Upper lobe of left lung (tissue), 6 donors: ENCODE data around the gene PRKCA. TPM values are rescaled to one million over a fixed set of nuclear protein-coding genes. Genes with fewer than 3 reads are reported as not detected.
A peak's percentile ranks its signal among the peaks of the same experiment; 100 is the strongest.

Experiments
- ATAC-seq, 2 donors: fragments of 200-7000 bp; cut with Tn5 transposase; one replicate each; pipeline ENCODE4 v1.9.1; 2022; ENCODE audit warnings: mild to moderate bottlenecking in 2 of 2, moderate library complexity in 2 of 2; ENCODE audit not compliant: low FRiP score in 2 of 2
- DNase-seq, 2 donors: peaks; one replicate each; pipeline ENCODE4 v3.0.0-alpha.2; 2019 to 2020
- H3K27ac ChIP-seq, 4 donors: fragments of 200-600 bp; sonication (generic); one replicate each; pipeline ENCODE4 v1.5.1; 2016 to 2019
- H3K27me3 ChIP-seq, 4 donors: fragments of 200-600 bp; sonication (generic); one replicate each; pipeline ENCODE4 v1.5.1; 2017 to 2019
- H3K36me3 ChIP-seq, 4 donors: fragments of 200-600 bp; sonication (generic); one replicate each; pipeline ENCODE4 v1.5.1; 2016 to 2019
- H3K4me1 ChIP-seq, 4 donors: fragments of 200-600 bp; sonication (generic); one replicate each; pipeline ENCODE4 v1.5.1; 2018 to 2019
- H3K4me3 ChIP-seq, 4 donors: fragments of 200-600 bp; sonication (generic); one replicate each; pipeline ENCODE4 v1.5.1; 2017 to 2019; ENCODE audit warnings: mild to moderate bottlenecking in 2 of 4, moderate library complexity in 1 of 4
- H3K9me3 ChIP-seq, 4 donors: fragments of 200-600 bp; sonication (generic); one replicate each; pipeline ENCODE4 v1.5.1; 2018 to 2019
- CTCF ChIP-seq, 6 experiments: fragments of 450-650 bp in 4 of 6; fragments of 200-600 bp in 2 of 6; sonication (generic) in 2 of 6; IDR thresholded peaks; one replicate each; pipeline ENCODE4 v1.5.1; 2016 to 2019; ENCODE audit warnings: antibody characterized with exemption in 6 of 6
- EP300 ChIP-seq, 4 donors: sonication (generic); formaldehyde crosslinking; IDR thresholded peaks; one replicate each; pipeline ENCODE4 v1.5.1; 2017; ENCODE audit warnings: antibody characterized with exemption in 4 of 4, control low read depth in 2 of 4
- POLR2A ChIP-seq, 4 donors: fragments of 450-650 bp; IDR thresholded peaks; one replicate each; pipeline ENCODE4 v1.5.1; 2016 to 2017; ENCODE audit warnings: antibody characterized with exemption in 4 of 4, mild to moderate bottlenecking in 2 of 4
- POLR2AphosphoS5 ChIP-seq, 2 donors: sonication (generic); formaldehyde crosslinking; IDR thresholded peaks; one replicate each; pipeline ENCODE4 v1.5.1; 2017; ENCODE audit warnings: antibody characterized with exemption in 2 of 2
- WGBS, 2 donors: methylation state at CpG; one replicate each; pipeline ENCODE4 v1.1.5; 2017 to 2018; 5-methylcytosine and 5-hydroxymethylcytosine counted together
- total RNA-seq, 6 donors: library from RNA; depleted of rRNA in 4 of 6; stranded (reverse); fragments of >200 nt in 4 of 6; gene quantifications; one replicate each; pipeline versions ENCODE4 v1.1.0 to v1.2.1, GENCODE V29; 2016 to 2021
- donor health status: DM: no; HTN: no; CAD: no; lungs with moderate emphysema.
- donor health status: DM: no; HTN: yes; CAD: no; lungs with severe emphysema.

The PRKCA gene
- total RNA-seq, 6 donors from 2014 or later: 10.9 to 29.3 (median 18.0) TPM

- no peaks in the 10 kb centered on the region for H3K27me3 ChIP-seq
- H3K27ac ChIP-seq: no peak overlapping the region
- H3K4me3 ChIP-seq: no peak overlapping the region
- H3K36me3 ChIP-seq: no peaks in the 10 kb centered on the region
- TF ChIP-seq POLR2A (IDR thresholded peaks at IDR 0.05): no peak
- TF ChIP-seq CTCF (IDR thresholded peaks at IDR 0.05): no peak
- no peak for TF ChIP-seq POLR2AphosphoS5 (IDR thresholded peaks at IDR 0.05)
- no peak for TF ChIP-seq EP300 (IDR thresholded peaks at IDR 0.05)
- H3K4me1 ChIP-seq: no peaks in the 10 kb centered on the region
- ATAC-seq: no peak
- no peaks in the 10 kb centered on the region for H3K9me3 ChIP-seq
- no peak for DNase-seq
- WGBS, 2 donors: 96 to 98% methylated on average over 3 of the region's 3 CpGs
Measured at GRCh38 chr17:66271512-66271911, 30.9 kb upstream of the PRKCA start.

- no peak for DNase-seq
- TF ChIP-seq EP300 (IDR thresholded peaks at IDR 0.05) (no peak), CTCF (IDR thresholded peaks at IDR 0.05) (no peak), POLR2A (IDR thresholded peaks at IDR 0.05) (no peak), POLR2AphosphoS5 (IDR thresholded peaks at IDR 0.05) (no peak)
- Histone ChIP-seq H3K4me1 (no peaks in the 10 kb centered on the region), H3K36me3 (no peaks in the 10 kb centered on the region), H3K27ac (no peak overlapping the region), H3K27me3 (no peaks in the 10 kb centered on the region), H3K9me3 (no peaks in the 10 kb centered on the region), H3K4me3 (no peak overlapping the region)
- ATAC-seq: peak in 1 of 2 donors; percentile 67
- 60 to 64% methylated on average over 5 of the region's 5 CpGs for WGBS, 2 donors
Measured at GRCh38 chr17:66272811-66273585, 29.4 kb upstream of the PRKCA start.

- DNase-seq (no peak), ATAC-seq (no peak)
- H3K4me1 ChIP-seq: no peaks in the 10 kb centered on the region
- no peaks in the 10 kb centered on the region for H3K36me3 ChIP-seq
- no peak overlapping the region for H3K27ac ChIP-seq
- H3K4me3 ChIP-seq: no peak overlapping the region
- no peaks in the 10 kb centered on the region for H3K27me3 ChIP-seq
- no peaks in the 10 kb centered on the region for H3K9me3 ChIP-seq
- TF ChIP-seq EP300 (IDR thresholded peaks at IDR 0.05) (no peak), POLR2A (IDR thresholded peaks at IDR 0.05) (no peak), POLR2AphosphoS5 (IDR thresholded peaks at IDR 0.05) (no peak), CTCF (IDR thresholded peaks at IDR 0.05) (no peak)
Measured at GRCh38 chr17:66273586-66273848, 28.9 kb upstream of the PRKCA start.

- Histone ChIP-seq H3K4me1 (no peaks in the 10 kb centered on the region), H3K9me3 (no peaks in the 10 kb centered on the region), H3K4me3 (no peak overlapping the region), H3K27me3 (no peaks in the 10 kb centered on the region), H3K27ac (no peak overlapping the region), H3K36me3 (no peaks in the 10 kb centered on the region)
- WGBS, 2 donors: 77 to 83% methylated on average over 6 of the region's 6 CpGs
- ATAC-seq: peak in 1 of 2 donors; percentile 60
- no peak for TF ChIP-seq POLR2AphosphoS5 (IDR thresholded peaks at IDR 0.05)
- TF ChIP-seq CTCF (IDR thresholded peaks at IDR 0.05): no peak
- no peak for TF ChIP-seq EP300 (IDR thresholded peaks at IDR 0.05)
- TF ChIP-seq POLR2A (IDR thresholded peaks at IDR 0.05): no peak
- DNase-seq: no peak
Measured at GRCh38 chr17:66275651-66276050, 26.8 kb upstream of the PRKCA start.

GRCh38 chr17:66276328-66276937 is 26.0 kb upstream of the PRKCA start:
- Histone ChIP-seq H3K27ac (no peak overlapping the region), H3K36me3 (no peaks in the 10 kb centered on the region), H3K4me1 (no peaks in the 10 kb centered on the region), H3K27me3 (no peaks in the 10 kb centered on the region), H3K9me3 (no peaks in the 10 kb centered on the region), H3K4me3 (no peak overlapping the region)
- no peak for DNase-seq
- peak in 1 of 2 donors; percentile 39 for ATAC-seq
- 92 to 94% methylated on average over 2 to 3 of the region's 3 CpGs for WGBS, 2 donors
- TF ChIP-seq POLR2AphosphoS5 (IDR thresholded peaks at IDR 0.05): no peak
- no peak for TF ChIP-seq POLR2A (IDR thresholded peaks at IDR 0.05)
- TF ChIP-seq EP300 (IDR thresholded peaks at IDR 0.05): no peak
- TF ChIP-seq CTCF (IDR thresholded peaks at IDR 0.05): no peak
